OCI-M2 (cell line): ENCODE results near the gene ZNF143.
"Not testable (repeated sequence)": the region's sequence is repeated elsewhere in the genome, so short reads cannot be mapped to it uniquely, and the experiment has no call there.

ENCODE experiments used
- DNase-seq: peaks from one replicate; lab custom pipeline; 2025; ENCODE audit not compliant: unreplicated experiment; lab: John Stamatoyannopoulos, UW

ZNF143 gene

DNA sequence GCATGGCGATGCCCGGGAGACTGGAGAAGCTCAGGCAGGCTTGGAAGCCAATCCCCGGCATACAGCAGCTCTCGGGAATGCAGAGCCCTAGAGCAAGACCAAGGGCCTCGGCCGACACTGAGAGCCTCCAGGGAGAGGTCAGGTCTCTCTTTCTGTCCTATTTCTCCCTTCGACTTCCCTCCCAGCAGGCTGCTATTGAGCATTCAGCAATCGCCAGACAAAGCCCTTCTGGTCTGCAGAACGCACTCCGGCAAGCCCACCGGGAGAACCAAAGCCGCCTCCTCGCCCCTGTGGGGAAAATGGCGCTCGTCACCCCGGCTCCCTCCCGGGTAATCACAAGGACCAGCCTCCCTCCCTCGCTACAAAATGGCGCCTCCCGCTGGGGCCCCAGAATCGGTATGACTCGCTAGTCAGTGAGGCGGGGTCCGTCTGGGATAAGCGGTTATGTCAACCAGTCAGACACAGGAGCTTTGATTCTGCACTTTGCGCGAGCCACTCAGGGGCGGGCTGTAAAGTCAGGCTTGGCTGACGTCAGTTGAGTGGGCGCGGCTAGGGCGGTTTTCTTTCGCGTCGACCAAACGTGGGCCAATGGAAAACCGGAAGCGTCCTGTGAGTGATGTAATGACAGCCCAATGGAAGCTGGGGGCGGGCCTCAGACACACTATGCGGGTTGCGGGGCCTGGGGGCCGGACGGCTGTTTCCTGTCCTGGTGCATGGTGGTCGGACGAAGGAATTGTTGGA, at the start of gene ZNF143:
ZNF143 (plus strand) TSS at position 691 of the 741 bp plus-strand sequence. CDS start 10,297 bp downstream, outside the sequence.
- peak; percentile 96 for DNase-seq

DNA sequence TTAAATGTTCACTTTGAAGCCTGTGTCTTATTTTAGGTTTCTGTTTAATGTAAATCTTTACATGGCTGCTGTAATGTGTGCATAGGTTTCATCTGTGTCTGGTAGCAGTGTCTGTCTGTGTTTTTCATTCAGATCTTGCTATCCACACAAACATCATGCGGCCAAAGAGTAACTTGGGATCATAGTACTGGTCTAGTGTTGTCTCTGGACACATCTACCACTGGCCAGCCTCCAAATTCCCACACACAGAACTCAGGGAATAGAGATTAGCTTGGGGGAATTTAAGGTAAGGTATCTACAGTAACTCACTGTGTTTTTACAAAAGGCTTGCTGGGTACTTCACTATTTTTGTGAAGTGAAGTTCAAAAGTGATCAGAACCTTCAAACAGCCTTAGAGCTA, 32.1 kb upstream of the ZNF143 start:
- no peak for DNase-seq

DNA sequence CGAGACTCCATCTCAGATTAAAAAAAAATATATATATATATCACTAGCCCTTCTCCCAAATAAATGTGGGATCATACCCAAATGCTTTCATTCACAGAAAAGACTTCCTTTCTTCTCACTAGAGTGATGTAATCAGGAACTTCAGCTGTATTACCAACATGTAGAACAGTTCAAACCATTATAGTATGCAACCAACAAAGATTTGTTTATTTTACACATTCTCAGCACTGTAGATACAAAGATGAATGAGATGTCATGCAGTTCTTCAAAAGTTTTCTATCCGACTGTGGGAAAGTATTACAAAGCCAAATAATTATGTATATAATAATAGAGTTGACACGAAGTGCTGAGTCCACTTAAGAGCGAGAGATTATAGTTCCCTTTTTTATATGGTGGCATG, 22.2 kb upstream of the ZNF143 start:
- DNase-seq, result no peak

DNA sequence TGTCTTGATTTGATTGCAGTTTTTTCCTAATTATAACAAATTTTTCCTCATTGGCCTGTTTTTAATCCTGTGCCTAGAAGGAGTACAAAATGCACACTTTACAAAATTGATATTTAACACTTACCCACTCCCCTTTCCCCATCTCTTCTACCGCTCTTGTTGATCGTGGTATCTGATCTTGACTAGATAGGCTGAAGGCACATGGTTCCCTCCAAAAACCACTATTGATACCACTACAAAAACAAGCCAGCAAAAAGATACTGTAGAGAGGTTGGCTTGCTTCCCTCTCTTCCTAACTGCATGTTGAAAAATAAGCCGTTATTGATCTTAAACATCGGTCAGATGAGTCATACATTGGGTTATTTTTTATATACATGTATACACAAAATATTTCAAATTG, 14.6 kb upstream of the ZNF143 start:
- no peak for DNase-seq

DNA sequence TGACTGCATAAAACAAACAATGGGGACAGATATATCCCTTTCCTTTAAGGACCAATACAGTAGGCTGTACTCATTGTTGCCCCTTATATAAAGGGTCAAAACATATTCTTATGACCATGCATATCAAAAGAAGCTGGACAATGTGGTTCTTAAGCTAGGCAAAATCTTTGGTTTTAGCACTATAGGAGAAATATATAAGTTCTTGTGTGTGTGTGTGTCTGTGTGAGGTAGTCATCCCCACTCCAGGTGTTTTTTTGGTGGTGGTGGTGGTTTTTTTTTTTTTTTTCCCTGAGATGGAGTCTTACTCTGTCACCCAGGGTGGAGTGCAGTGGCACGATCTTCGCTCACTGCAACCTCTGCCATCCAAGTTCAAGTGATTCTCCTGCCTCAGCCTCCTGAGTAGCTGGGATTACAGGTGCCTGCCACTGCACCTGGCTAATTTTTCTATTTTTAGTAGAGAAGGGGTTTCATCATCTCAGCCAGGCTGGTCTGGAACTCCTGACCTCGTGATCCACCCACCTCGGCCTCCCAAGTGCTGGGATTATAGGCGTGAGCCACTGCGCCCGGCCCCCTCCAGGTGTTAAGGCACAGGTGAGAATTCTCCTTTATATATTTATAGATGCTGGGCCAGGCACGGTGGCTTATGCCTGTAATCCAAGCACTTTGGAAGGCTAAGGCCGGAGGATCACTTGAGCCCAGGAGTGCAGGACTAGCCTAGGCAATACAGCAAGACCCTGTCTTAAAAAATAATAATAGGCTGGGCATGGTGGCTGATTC, 12.0 kb upstream of the ZNF143 start:
- no peak for DNase-seq

DNA sequence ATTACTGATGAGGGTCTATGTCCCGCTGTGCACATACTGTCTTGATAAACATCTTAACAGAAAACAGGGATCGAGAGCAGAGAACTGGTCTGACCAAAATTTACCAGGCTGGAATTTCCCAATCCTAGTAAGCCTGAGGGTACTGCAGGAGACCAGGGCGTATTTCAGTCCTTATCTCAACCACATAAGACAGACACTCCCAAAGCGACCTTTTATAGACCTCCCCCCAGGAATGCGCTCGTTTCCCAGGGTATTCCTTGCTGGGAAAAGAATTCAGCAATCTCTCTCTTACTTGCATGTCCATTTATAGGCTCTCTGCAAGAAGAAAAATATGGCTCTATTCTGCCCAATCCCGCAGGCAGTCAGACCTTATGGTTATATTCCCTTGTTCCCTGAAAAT, 8.8 kb upstream of the ZNF143 start:
- DNase-seq, result not testable (repeated sequence)

DNA sequence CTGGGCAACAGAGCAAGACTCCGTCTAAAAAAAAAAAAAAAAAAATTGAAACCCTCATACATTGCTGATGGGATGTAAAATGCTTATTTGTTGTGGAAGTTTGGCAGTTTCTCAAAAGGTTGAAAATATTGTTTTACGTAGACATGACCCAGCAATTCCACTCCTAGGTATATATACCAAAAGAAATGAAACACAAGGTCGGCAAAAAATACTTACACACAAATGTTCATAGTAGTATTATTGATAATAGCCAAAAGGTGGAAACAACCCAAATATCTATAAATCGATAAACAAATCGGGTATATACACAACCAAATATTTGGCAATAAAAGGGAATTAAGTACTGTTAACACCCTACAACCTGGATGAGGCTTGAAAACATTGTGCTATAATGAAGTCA, 5.1 kb upstream of the ZNF143 start:
- DNase-seq, result no peak

DNA sequence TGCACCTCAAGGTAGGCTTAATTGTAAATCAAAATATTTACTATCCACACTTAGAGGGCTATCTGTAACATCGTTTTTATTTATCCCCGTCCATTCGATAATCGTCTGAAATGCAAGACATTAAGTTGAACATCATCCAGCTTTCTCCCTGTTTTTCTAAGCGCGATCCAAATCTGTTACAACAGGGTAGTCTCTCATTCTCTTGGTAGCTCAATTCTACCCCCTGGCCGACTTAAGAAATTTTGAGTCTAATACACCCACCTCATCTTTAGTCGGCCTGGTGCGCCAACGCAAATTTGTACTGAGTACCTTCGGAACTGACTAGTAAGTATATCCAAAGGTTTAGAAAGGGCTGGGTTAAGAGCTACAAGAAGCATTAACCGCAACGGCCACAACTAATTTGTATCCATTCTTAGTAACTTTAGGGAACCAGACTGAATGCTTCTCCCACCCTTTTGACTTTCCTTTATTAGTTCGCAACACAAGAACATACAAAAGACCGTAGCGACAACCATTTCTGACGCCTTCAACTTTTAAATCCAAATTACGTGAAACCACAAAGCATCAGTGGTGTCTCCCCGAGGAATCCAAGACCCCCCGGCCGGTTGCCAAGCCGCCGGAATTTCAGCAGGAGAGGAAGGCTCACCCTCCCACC, 1.0 kb upstream of the ZNF143 start:
- no peak for DNase-seq

DNA sequence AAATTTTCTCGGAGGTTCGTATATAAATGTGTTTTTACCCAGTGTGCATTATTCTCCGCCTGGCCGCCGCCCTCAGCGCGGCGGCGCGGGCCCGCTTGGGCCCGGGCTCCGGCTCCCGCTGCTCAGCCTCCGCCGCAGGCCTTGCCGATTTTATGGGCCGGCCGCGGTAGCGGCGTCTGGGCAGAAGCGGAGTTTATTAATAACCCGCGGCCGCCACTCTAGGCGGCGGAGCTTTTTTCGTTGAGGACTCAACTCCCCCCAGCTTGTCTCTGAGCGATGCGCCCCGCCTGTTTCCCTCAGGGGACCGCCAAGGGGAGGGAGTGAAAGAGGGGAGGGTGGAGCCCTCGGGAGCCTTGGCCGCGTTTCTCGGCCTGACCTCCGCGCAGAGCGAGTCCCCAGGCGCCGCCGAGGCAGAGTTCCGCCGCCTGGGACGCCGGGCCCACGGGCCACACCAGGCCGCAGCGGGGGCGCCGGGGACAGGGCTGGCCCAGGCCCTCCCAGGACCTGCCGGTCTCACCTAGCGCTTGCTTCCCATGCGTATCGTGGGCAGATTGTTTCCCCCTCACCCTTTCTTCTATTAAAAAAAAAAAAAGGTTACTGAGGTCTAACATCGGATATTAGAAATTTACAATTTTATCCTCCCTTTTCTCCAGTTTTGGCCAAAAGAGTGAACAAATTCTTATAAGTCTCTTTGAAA, 399 bp downstream of the ZNF143 start:
- peak; percentile 81 for DNase-seq

DNA sequence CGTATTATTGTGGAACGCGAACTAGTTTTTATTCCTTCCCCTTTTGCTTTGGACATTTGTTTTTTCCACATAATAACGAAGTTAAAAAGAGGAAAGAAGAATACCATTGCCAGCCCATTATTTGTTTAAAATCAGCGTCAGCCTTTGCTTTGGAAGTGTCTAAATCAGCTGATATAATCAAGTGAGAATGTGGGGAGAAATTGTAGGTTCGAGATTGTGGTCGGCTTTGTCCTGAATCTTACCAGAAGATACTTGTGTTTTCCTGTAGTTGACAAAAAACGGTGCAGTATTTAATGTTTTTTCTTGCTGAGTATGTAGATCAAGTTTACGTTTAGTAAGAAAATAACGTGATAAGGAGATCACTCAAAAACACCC, 935 bp downstream of the ZNF143 start:
- no peak for DNase-seq

DNA sequence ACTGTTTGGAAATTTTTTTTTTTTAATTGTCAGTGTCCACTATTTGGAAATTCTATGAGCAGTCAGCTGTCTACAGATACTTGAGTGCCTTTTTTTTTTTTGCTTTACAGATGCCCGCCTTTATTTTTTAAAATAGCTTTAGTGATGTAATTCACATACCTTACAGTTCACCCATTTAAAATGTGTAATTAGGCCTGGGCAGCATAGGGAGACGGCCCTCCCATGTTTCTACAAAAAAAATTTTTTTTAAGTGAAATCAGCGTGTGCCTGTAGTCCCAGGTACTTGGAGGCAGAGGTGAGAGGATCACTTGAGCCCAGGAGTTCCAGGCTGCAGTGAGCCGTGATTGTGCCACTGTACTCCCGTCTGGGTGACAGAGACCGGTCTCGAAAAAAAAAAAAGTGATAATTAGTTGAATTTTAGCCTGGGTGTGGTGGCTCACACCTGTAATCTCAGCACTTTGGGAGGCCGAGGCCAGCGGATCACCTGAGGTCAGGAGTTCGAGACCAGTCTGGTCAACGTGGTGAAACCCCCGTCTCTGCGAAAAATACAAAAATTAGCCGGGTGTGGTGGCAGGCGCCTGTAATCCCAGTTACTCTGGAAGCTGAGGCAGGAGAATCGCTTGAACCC, 1.5 kb downstream of the ZNF143 start:
- DNase-seq, result no peak

DNA sequence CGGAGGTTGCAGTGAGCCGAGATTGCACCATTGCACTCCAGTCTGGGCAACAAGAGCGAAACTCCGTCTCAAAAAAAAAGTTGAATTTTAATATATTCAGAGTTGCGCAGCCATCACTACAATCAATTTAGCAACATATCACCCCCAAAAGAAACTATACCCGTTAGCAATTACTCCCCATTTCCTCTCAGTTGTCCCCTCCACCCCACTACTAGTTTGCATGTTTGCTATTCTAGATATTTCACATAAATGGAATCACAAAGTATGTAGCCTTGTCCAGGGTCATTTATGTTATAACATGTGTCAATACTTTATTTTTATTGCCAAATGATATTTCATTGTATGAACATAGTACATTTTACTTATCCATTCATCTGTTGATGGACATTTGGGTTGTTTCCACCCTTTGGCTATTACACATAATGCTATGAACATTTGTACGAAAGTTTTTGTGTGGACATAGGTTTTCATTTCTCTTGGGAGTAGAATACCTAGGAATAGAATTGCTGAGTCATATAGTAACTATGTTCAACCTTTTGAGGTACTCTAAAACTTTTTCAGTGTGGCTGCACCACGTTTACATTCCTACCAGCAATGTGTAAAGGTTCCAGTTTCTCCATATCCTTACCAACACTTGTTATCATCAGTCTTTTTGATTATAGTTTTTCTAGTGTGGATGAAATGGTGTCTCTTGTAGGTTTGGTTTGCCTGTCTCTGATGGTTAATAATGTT, 2.2 kb downstream of the ZNF143 start:
- no peak for DNase-seq

DNA sequence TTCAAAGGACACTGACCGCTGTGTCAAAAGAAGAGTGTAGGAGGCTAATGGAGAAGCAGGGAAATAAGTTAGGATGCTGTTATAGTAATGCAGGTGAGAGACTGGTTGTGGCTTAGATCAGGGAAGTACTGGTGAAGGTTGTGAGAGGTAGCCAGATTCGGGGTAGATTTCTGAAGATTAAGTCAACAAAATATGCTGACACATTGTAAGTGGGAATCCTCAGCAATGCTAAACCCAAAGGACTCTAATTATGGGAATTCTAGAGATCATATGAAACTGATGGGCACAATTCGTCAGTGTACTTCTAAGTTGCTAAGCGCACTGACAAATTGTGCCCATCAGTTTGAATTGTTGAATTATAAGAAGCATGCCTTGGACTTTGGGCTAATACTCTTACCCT, 10.0 kb downstream of the ZNF143 start:
- DNase-seq, result no peak

DNA sequence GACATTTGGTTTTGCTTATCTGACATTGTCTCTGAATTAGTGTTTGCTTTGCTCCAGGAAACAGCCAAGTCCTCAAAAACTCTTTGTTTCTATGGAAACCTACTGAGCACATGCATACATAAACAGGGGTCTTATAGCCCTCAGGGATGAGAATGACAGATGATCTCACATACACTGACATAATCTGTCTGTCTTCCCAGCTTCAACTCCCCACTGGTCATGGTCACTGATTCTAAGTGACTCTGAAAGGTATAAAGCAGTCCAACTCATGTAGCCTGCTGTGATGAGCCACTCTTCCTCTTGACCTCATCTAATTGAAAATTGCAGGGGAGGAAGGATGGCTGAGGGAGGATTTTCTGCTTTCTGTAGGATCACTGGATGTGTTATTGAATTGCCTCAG, 12.6 kb downstream of the ZNF143 start:
- no peak for DNase-seq

DNA sequence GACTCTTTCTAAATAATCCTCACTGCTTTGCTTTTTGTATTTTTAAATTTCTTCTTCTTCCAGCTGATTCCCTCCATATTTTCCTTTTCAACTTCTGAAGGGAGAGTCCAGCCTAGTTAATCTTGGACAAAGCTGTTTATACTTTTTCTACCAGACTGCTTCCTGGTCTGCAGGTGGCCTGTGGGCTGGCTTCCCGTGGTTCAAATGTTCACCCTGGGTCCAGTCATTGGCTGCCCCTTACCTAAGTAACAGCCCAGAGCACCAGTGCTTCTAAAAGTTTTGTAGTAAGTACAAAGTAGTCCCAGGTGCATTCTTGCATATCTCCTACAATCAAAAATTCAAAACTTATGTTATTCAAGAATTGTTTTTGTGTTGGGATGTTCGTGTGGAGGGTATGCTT, 19.1 kb downstream of the ZNF143 start:
- DNase-seq, result no peak

DNA sequence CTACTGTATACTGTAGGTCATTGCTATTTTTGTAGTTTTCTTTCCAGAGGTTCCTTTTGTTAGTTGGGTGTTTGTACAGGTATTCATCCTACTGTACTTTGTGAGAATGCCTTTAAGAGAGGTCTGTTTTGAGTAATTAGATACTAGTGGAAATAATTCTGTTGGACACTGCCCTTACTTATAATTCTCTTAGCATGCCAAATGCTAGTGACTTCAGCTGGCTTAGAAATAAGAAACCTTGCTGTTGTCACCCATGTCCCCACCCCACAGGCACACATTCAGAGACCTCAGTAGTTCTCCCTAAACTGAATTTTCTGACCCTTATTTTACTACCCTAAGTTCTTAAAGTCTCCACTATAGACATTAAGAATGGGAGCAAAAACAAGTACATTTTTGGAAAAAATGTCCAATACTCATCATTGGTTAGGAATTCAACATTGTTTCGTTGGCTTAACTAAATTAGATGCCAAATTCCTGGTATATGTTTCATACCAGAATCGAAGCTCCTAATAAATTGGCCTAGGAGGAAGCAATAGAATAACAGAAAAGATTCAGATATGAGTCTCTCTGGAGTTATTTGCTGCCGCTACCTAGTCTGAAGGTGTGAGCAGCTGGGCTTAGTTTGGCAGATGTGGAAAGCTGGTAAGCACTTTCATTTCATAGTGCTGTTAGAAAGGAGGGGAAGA, 28.4 kb downstream of the ZNF143 start:
- no peak for DNase-seq

DNA sequence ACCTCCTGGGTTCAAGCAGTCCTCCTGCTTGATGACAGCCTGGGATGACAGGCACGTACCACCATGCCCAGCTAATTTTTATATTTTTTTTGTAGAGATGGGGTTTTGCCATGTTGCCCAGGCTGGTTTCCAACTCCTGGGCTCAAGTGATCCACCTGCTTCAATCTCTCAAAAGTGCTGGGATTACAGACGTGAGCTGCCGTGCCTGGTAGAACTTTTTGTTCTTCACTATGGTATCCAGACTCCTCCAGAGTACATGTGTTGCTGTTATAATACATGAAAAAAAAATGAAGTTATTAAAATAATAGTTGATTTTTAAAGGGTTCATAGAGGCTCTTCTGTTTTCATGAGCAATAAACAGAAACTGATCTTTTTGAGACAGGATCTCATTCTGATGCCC, 29.6 kb downstream of the ZNF143 start:
- DNase-seq, result no peak

DNA sequence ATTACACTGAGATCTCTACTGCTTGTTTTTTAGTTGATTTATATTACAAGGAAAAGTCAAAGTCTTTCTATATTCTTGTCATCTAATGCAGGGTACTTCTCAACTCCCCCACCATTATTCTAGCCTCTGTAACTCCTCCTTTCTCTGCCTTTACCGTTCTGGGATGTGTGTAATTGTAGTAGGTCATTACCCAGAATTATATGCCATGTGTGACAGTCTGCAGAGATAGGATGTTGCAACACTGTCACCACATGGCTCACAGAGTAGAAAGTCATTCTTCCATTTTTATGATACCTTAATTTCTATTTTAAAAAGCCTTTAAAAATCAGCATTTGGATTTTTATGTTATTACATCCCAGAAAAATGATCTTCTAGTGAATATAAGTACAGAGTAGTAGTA, 32.7 kb downstream of the ZNF143 start:
- no peak for DNase-seq

DNA sequence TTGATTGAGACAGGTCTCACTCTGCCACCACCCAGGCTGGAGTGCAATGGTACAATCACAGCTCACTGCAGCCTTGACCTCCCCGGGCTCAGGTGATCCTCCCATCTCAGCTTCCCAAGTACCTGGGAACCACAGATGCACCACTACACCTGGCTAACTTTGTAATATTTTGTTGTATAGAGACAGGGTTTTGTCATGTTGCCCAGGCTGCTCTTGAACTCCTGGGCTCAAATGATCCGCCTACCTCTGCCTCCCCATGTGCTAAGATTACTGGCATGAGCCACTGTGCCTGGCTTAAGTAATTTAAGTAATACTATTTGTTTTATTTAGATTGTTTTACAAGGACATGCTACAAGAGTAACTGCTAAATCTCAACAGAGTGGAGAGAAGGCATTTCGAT, 33.5 kb downstream of the ZNF143 start:
- no peak for DNase-seq
